Measurements from ENCODE around the gene CFAP74. TPM values are rescaled to one million over a fixed set of nuclear protein-coding genes. Genes with fewer than 3 reads are reported as not detected.

CFAP74 gene
- total and polyA plus RNA-seq, 9 donors, result 0.05 to 8.0 (median 0.58) TPM; not detected in 1

DNA sequence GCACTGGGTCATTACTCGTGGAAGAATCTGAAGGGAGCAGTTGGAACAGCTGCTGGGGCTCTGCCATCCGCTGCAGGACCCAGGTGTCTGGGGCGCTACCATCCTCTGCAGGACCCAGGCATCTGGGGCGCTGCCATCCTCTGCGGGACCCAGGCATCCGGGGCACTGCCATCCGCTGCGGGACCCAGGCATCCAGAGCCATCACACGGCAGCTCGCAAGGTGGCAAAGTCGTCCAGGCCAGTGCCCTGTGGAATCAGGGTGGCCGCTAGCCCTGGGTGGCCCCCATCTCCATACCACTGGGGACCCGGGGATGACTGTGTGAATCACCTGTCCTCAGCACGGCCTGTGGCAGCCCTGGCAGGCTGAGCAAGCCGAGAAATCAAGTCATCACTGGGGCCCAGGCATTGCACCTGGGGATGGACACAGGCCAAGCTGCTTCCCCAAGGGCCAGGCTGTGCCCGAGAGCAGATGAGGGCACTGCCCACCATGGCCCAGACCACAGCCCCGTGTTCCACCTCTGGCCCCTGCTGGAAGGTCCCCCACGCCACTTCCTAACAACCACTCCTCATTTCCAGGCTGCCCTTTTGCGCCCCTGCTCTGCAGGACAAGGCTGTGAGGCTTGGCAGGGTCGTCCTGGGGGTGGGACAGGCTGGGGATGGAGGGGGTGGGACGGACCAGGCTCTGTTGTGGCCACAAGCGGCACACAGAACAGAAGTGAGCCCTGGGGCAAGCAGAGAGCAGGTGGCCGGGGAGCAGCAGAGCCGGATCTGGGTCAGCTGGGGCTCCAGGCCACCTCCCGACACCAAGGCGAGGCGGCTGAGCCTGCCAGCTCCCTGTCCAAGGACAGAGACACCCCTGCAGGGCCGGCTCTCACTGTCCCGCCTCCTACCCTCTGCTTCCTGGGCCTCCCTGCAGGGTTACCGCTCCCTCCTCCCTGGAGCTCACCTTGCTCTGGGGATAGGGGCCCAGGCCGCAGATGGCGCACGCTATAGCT lies 28.3 kb upstream of the CFAP74 start:
- H3K9me3 ChIP-seq, result no peaks in the 10 kb centered on the region
- WGBS, 3 donors, result 76 to 82% (median 78%) methylated on average over 26 to 33 of the region's 33 CpGs
- H3K36me3 ChIP-seq, result no peaks in the 10 kb centered on the region
- no peak overlapping the region for H3K4me3 ChIP-seq
- TF ChIP-seq EP300 (IDR thresholded peaks at IDR 0.05) (no peak), POLR2A (IDR thresholded peaks at IDR 0.05) (no peak)
- TF ChIP-seq, protein P1, sequence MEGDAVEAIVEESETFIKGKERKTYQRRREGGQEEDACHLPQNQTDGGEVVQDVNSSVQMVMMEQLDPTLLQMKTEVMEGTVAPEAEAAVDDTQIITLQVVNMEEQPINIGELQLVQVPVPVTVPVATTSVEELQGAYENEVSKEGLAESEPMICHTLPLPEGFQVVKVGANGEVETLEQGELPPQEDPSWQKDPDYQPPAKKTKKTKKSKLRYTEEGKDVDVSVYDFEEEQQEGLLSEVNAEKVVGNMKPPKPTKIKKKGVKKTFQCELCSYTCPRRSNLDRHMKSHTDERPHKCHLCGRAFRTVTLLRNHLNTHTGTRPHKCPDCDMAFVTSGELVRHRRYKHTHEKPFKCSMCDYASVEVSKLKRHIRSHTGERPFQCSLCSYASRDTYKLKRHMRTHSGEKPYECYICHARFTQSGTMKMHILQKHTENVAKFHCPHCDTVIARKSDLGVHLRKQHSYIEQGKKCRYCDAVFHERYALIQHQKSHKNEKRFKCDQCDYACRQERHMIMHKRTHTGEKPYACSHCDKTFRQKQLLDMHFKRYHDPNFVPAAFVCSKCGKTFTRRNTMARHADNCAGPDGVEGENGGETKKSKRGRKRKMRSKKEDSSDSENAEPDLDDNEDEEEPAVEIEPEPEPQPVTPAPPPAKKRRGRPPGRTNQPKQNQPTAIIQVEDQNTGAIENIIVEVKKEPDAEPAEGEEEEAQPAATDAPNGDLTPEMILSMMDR (IDR thresholded peaks at IDR 0.05), result no peak
- DNase-seq, result no peak
- no peaks in the 10 kb centered on the region for H3K4me1 ChIP-seq (ENCODE audit: insufficient read depth)
- intact Hi-C loops (cut with DNase I), result no loop called here
- no peak overlapping the region for H3K27ac ChIP-seq
- no peaks in the 10 kb centered on the region for H3K27me3 ChIP-seq

- H3K27me3 ChIP-seq, result no peaks in the 10 kb centered on the region
- TF ChIP-seq, protein P1 (IDR thresholded peaks at IDR 0.05), result no peak
- no peak for TF ChIP-seq POLR2A (IDR thresholded peaks at IDR 0.05)
- TF ChIP-seq EP300 (IDR thresholded peaks at IDR 0.05), result no peak
- H3K4me3 ChIP-seq, result no peak overlapping the region
- H3K27ac ChIP-seq, result no peak overlapping the region
- H3K36me3 ChIP-seq, result no peaks in the 10 kb centered on the region
- 65 to 73% (median 71%) methylated on average over 42 of the region's 42 CpGs for WGBS, 3 donors
- H3K4me1 ChIP-seq (ENCODE audit: insufficient read depth), result peaks cover 3% of the 10 kb centered on the region
- H3K9me3 ChIP-seq, result no peaks in the 10 kb centered on the region
- no peak for DNase-seq
- intact Hi-C loops (cut with DNase I), result no loop called here
These were observed 26.7 kb upstream of the CFAP74 start for GRCh38 chr1:2030076-2030871.

DNA sequence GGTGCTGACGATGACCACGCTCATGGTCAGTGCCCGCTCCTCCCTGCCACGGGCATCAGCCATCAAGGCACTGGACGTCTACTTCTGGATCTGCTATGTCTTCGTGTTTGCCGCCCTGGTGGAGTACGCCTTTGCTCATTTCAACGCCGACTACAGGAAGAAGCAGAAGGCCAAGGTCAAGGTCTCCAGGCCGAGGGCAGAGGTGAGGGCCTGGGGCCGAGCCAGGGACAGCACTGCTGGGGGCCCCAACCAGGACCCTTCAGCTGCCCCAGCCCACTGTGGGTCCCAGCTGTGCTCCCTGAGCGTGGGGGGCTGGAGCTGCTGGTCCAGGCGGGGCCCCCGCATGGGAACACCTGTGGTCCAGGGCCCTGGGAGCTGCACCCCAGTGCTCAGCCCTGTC lies 26.0 kb upstream of the CFAP74 start:
- no peaks in the 10 kb centered on the region for H3K36me3 ChIP-seq
- no peak overlapping the region for H3K27ac ChIP-seq
- H3K27me3 ChIP-seq, result no peaks in the 10 kb centered on the region
- no peak overlapping the region for H3K4me3 ChIP-seq
- H3K9me3 ChIP-seq, result no peaks in the 10 kb centered on the region
- intact Hi-C loops (cut with DNase I), result loop anchor here in 3 of 4 donors (5.0 to 10.0 kb wide), 3 partner anchors 57 to 82 kb away; no protein-coding TSS in a partner anchor
- TF ChIP-seq, protein P1 (IDR thresholded peaks at IDR 0.05), result no peak
- TF ChIP-seq EP300 (IDR thresholded peaks at IDR 0.05) (no peak), POLR2A (IDR thresholded peaks at IDR 0.05) (no peak)
- peaks cover 4% of the 10 kb centered on the region for H3K4me1 ChIP-seq (ENCODE audit: insufficient read depth)
- WGBS, 3 donors, result 73 to 85% (median 84%) methylated on average over 10 to 15 of the region's 15 CpGs
- no peak for DNase-seq

GRCh38 chr1:2028870-2029560 lies 25.4 kb upstream of the CFAP74 start:
- no peak overlapping the region for H3K4me3 ChIP-seq
- no peaks in the 10 kb centered on the region for H3K36me3 ChIP-seq
- H3K9me3 ChIP-seq, result no peaks in the 10 kb centered on the region
- no peaks in the 10 kb centered on the region for H3K27me3 ChIP-seq
- H3K27ac ChIP-seq, result no peak overlapping the region
- intact Hi-C loops (cut with DNase I), result loop anchor here in 3 of 4 donors (5.0 to 10.0 kb wide), 3 partner anchors 57 to 82 kb away; no protein-coding TSS in a partner anchor
- no peak for TF ChIP-seq EP300 (IDR thresholded peaks at IDR 0.05)
- no peak for TF ChIP-seq POLR2A (IDR thresholded peaks at IDR 0.05)
- TF ChIP-seq, protein P1 (IDR thresholded peaks at IDR 0.05), result no peak
- DNase-seq, result no peak
- peaks cover 4% of the 10 kb centered on the region for H3K4me1 ChIP-seq (ENCODE audit: insufficient read depth)
- 84 to 89% (median 87%) methylated on average over 24 to 26 of the region's 26 CpGs for WGBS, 3 donors
